Rectal smooth muscle tissue (tissue), 1 donor: Measurements from ENCODE around the gene FAM229A.

Experiments
- H3K27ac ChIP-seq: one replicate; pipeline ENCODE4 v1.7.0; 2013; ENCODE audit warnings: low read depth, low read length, inconsistent platforms
- H3K27me3 ChIP-seq: one replicate; pipeline ENCODE4 v1.7.0; 2013; ENCODE audit warnings: low read length; ENCODE audit not compliant: control insufficient read depth, insufficient read depth
- H3K36me3 ChIP-seq: one replicate; pipeline ENCODE4 v1.7.0; 2013; ENCODE audit warnings: low read length; ENCODE audit not compliant: control insufficient read depth, insufficient read depth
- H3K4me1 ChIP-seq: one replicate; pipeline ENCODE4 v1.7.0; 2013; ENCODE audit warnings: low read length; ENCODE audit not compliant: control insufficient read depth, insufficient read depth
- H3K4me3 ChIP-seq: one replicate; pipeline ENCODE4 v1.7.0; 2013; ENCODE audit warnings: low read length
- H3K9ac ChIP-seq: one replicate; pipeline ENCODE4 v1.7.0; 2013; ENCODE audit warnings: low read length

FAM229A gene

GRCh38 chr1:32338637-32339145, 23.6 kb downstream of the FAM229A start:
- Histone ChIP-seq H3K27ac (no peak overlapping the region), H3K4me1 (peaks cover 3% of the 10 kb centered on the region), H3K9ac (no peak overlapping the region), H3K36me3 (peaks cover 2% of the 10 kb centered on the region), H3K4me3 (no peak overlapping the region), H3K27me3 (no peaks in the 10 kb centered on the region)

DNA sequence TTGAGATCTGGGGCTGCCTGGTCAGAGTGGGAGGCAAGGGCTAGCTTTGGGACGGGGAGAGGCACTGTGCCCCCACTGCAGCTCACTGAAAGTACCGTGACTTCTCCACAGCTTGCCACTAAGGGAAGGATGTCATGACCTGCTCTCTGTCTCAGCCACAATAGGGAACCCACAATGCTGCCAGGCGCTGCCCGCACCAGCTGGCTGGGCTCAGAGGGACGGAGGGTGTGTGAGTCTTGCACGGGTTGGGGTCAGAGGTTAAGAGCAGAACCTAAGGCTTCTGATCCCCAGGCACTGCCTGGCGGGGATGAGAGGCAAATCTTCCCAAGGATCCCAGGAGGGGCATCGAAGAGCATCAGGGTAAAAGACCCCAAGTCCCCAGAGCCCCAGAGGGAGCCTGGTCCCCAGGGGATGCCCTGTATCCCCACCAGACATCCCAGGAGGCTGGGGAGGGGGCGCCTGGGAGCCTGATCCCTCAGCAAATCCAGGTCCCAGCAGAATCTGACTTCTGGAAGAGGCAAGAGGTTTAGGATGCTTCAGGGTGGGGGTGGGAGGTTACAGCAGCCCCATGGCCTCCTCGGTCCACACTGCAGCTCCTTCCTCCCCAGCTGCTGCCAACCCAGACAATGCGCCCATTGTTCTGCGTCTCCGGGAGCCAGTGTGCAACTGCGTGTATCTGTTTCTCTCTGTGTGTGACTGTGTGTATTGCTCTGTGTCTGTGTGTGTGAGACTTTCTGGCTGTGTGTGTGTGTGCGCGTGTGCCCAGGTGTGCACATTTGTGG, 24.2 kb downstream of the FAM229A start:
- peaks cover 6% of the 10 kb centered on the region for H3K36me3 ChIP-seq
- H3K4me3 ChIP-seq, result no peak overlapping the region
- no peak overlapping the region for H3K9ac ChIP-seq
- H3K4me1 ChIP-seq, result peaks cover 3% of the 10 kb centered on the region
- H3K27ac ChIP-seq, result no peak overlapping the region
- H3K27me3 ChIP-seq, result no peaks in the 10 kb centered on the region

GRCh38 chr1:32336963-32337675, 25.2 kb downstream of the FAM229A start:
- Histone ChIP-seq H3K9ac (no peak overlapping the region), H3K4me3 (no peak overlapping the region), H3K36me3 (peaks cover 8% of the 10 kb centered on the region), H3K27me3 (no peaks in the 10 kb centered on the region), H3K27ac (no peak overlapping the region), H3K4me1 (peaks cover 3% of the 10 kb centered on the region)

GRCh38 chr1:32336591-32336932, 25.7 kb downstream of the FAM229A start:
- Histone ChIP-seq H3K4me3 (peak overlapping the region; percentile 44), H3K9ac (no peak overlapping the region), H3K27me3 (no peaks in the 10 kb centered on the region), H3K4me1 (peaks cover 3% of the 10 kb centered on the region), H3K27ac (no peak overlapping the region), H3K36me3 (peaks cover 13% of the 10 kb centered on the region)

- peak within 1 kb of the TSS; percentile 73 for H3K4me3 ChIP-seq
- H3K36me3 ChIP-seq, result peaks cover 13% of the 10 kb centered on the region
- peaks cover 3% of the 10 kb centered on the region for H3K4me1 ChIP-seq
- no peak within 1 kb of the TSS for H3K9ac ChIP-seq
- no peaks in the 10 kb centered on the region for H3K27me3 ChIP-seq
- no peak within 1 kb of the TSS for H3K27ac ChIP-seq
Measured at GRCh38 chr1:32335790-32336590, 26.3 kb downstream of the FAM229A start, which contains the start of gene MARCKSL1. MARCKSL1 (minus strand) TSS chr1:32336233; CDS start chr1:32336033, 200 bp downstream.

DNA sequence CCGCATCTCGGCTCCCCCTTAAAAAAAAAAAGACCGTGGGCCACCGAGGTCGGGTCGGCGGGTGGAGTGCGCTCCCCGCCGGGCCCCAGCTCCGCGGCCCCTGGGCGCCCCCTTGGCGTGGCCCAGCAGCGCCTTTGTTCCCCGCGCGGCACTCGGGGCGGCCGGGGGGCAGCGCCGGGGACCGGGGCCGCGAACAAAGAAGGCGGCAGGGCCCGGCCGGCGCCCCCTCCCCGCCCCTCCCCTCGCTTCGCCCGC, 26.8 kb downstream of the FAM229A start:
- Histone ChIP-seq H3K27ac (no peak overlapping the region), H3K4me3 (peak overlapping the region; percentile 73), H3K9ac (no peak overlapping the region), H3K36me3 (peaks cover 19% of the 10 kb centered on the region), H3K27me3 (no peaks in the 10 kb centered on the region), H3K4me1 (peaks cover 3% of the 10 kb centered on the region)

GRCh38 chr1:32334864-32335534, 27.3 kb downstream of the FAM229A start:
- H3K27me3 ChIP-seq, result no peaks in the 10 kb centered on the region
- H3K27ac ChIP-seq, result no peak overlapping the region
- H3K4me3 ChIP-seq, result peak overlapping the region; percentile 73
- H3K9ac ChIP-seq, result no peak overlapping the region
- H3K36me3 ChIP-seq, result peaks cover 19% of the 10 kb centered on the region
- H3K4me1 ChIP-seq, result peaks cover 3% of the 10 kb centered on the region

DNA sequence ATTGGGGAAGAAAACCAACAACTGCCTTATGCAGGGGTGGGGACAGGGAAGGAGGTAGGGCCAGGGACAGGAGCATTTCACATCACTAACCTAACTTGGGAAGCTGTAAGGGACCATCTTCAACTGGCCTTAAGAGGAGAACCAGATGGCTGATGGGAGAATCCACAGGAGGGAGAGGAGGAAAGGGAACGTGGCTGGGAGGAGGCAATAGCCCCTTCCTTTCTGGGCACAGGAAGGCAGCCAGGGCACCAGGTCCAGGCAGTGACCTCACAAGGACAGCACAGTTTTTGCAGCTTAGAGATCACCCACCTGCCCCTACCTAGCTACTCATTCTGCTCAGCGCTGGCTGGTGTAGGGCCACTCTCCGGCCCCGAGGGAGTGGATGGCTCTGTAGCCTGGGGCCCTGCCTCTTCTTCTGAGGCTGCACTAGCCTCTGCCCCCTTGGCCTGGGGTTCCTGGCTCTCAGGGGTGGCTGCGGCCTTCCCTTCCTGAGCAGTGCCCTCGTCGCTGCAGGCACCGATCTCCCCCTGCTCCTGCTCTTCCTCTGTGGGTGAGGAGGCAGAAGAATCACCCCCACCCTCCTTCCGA, 27.9 kb downstream of the FAM229A start:
- Histone ChIP-seq H3K27ac (no peak overlapping the region), H3K4me1 (peaks cover 3% of the 10 kb centered on the region), H3K9ac (peak overlapping the region; percentile 19), H3K36me3 (peaks cover 21% of the 10 kb centered on the region), H3K27me3 (no peaks in the 10 kb centered on the region), H3K4me3 (peak overlapping the region; percentile 73)

- H3K4me3 ChIP-seq, result no peak overlapping the region
- H3K9ac ChIP-seq, result no peak overlapping the region
- no peaks in the 10 kb centered on the region for H3K27me3 ChIP-seq
- H3K36me3 ChIP-seq, result peaks cover 30% of the 10 kb centered on the region
- H3K27ac ChIP-seq, result no peak overlapping the region
- H3K4me1 ChIP-seq, result peaks cover 3% of the 10 kb centered on the region
Measured at GRCh38 chr1:32333251-32333963, 28.9 kb downstream of the FAM229A start.

DNA sequence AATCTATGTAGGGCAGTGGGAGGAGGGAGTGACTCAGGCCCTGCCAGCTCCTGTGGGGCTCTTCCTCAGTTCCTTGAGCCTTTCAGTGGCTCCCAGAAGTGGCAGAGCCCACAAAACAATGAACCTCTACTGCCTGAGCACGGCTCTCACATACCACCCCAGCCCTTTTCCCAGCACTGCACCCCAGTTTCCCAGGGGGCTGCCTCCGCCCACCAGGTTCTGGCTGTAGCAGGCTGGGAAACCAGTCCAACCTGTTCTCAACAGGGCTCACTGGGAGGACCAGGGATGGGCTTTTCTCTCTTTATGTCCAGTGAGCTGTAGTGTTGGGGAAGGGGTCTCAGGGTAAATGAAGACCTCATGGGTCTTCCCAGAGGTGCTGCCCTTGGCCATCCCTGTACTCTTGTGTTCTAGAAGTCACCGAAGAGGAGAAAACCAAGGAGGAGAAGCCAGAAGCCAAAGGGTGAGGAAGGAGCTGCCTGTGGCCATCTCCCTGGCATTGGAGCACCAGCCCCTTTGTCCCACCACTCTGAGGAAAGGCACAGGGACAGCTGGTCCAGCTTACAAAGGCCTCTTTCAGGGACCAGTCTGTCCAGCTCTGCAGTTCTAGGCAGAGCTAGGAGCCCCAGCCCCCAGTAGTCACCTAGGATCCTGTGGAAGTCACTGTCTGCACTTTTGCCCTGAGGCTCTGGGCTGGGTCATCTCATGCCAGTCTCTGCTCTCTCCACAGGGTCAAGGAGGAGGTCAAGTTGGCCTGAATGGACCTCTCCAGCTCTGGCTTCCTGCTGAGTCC, 29.8 kb downstream of the FAM229A start:
- no peak overlapping the region for H3K27ac ChIP-seq
- peaks cover 3% of the 10 kb centered on the region for H3K4me1 ChIP-seq
- H3K9ac ChIP-seq, result no peak overlapping the region
- no peak overlapping the region for H3K4me3 ChIP-seq
- H3K27me3 ChIP-seq, result no peaks in the 10 kb centered on the region
- H3K36me3 ChIP-seq, result peaks cover 35% of the 10 kb centered on the region

DNA sequence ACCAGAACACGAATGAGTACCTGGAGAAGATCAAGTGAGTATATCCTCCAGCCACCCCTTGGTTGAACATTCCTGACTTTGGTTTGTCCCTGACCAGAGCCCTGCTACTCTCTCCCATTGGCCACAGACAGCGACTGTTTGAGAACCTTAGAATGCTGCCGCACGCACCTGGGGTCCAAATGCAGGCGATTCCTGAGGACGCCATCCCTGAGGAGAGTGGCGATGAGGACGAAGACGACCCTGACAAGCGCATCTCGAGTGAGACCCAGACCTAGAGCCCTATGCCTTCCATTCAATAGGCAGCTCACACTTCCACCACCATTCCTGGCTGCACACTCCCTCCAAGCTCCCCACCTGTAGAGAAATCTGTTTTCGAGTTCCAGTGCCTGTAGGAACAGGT, 30.7 kb downstream of the FAM229A start:
- peaks cover 3% of the 10 kb centered on the region for H3K4me1 ChIP-seq

More for the DNA sequence above, 30.7 kb downstream of the FAM229A start:
- no peak overlapping the region for H3K27ac ChIP-seq
- no peak overlapping the region for H3K9ac ChIP-seq
- no peak overlapping the region for H3K4me3 ChIP-seq
- peaks cover 42% of the 10 kb centered on the region for H3K36me3 ChIP-seq
- H3K27me3 ChIP-seq, result no peaks in the 10 kb centered on the region
